Cardiac muscle cell (in vitro differentiated cells and primary cell): ENCODE data around the gene TMEM134. TPM values are rescaled to one million over a fixed set of nuclear protein-coding genes. Genes with fewer than 3 reads are reported as not detected.

Source experiments
- DNase-seq, 2 donors: peaks; one replicate each; pipeline versions ENCODE4 v3.0.0 to v3.0.0-alpha.2; 2010 to 2017; ENCODE audit warnings: low read depth in 1 of 2, low spot score in 1 of 2
- H3K27ac ChIP-seq: fragments of 200-600 bp; sonication (generic); 2 replicates; pipeline ENCODE4 v1.5.1; 2016
- H3K27me3 ChIP-seq: fragments of 200-600 bp; sonication (generic); 2 replicates; pipeline ENCODE4 v1.6.0; 2016; ENCODE audit warnings: control low read depth
- H3K36me3 ChIP-seq: fragments of 200-600 bp; sonication (generic); 2 replicates; pipeline ENCODE4 v1.5.1; 2016; ENCODE audit warnings: control low read depth
- H3K4me1 ChIP-seq: fragments of 200-600 bp; sonication (generic); 2 replicates; pipeline ENCODE4 v1.8.1; 2017; ENCODE audit warnings: low read depth, mild to moderate bottlenecking, mixed run types
- H3K4me3 ChIP-seq: fragments of 200-600 bp; sonication (generic); 2 replicates; pipeline ENCODE4 v1.5.1; 2016; ENCODE audit warnings: mild to moderate bottlenecking
- H3K9me3 ChIP-seq: fragments of 200-600 bp; sonication (generic); 2 replicates; pipeline ENCODE4 v1.5.1; 2017; ENCODE audit warnings: low read depth, mild to moderate bottlenecking, control low read depth
- polyA plus RNA-seq: library from polyadenylated mRNA; unstranded; fragments of >200 nt; fragmentation: Nextera tagmentation; extraction: Ambion mirVana; gene quantifications from 2 replicates; pipeline ENCODE4 v1.2.1, GENCODE V29; 2016
- total RNA-seq: library from RNA; depleted of rRNA; stranded (reverse); fragments of >200 nt; gene quantifications from 2 replicates; pipeline ENCODE4 v1.2.3, GENCODE V29; 2016
- TF ChIP-seq, protein P1 (sequence below): IDR thresholded peaks from 2 replicates; pipeline ENCODE4 v1.5.1; 2012; ENCODE audit warnings: low read depth, mild to moderate bottlenecking, low read length

Gene TMEM134
- total and polyA plus RNA-seq, 2 experiments from 2014 or later = 255 to 326 TPM

- TF ChIP-seq, protein P1, sequence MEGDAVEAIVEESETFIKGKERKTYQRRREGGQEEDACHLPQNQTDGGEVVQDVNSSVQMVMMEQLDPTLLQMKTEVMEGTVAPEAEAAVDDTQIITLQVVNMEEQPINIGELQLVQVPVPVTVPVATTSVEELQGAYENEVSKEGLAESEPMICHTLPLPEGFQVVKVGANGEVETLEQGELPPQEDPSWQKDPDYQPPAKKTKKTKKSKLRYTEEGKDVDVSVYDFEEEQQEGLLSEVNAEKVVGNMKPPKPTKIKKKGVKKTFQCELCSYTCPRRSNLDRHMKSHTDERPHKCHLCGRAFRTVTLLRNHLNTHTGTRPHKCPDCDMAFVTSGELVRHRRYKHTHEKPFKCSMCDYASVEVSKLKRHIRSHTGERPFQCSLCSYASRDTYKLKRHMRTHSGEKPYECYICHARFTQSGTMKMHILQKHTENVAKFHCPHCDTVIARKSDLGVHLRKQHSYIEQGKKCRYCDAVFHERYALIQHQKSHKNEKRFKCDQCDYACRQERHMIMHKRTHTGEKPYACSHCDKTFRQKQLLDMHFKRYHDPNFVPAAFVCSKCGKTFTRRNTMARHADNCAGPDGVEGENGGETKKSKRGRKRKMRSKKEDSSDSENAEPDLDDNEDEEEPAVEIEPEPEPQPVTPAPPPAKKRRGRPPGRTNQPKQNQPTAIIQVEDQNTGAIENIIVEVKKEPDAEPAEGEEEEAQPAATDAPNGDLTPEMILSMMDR = no peak
- Histone ChIP-seq H3K27me3 (no peaks in the 10 kb centered on the region), H3K4me1 (no peaks in the 10 kb centered on the region), H3K36me3 (peaks cover 8% of the 10 kb centered on the region), H3K9me3 (no peaks in the 10 kb centered on the region), H3K4me3 (no peak overlapping the region), H3K27ac (no peak overlapping the region)
- no peak for DNase-seq
These were observed 23.1 kb upstream of the TMEM134 start for GRCh38 chr11:67492069-67492727.

DNA sequence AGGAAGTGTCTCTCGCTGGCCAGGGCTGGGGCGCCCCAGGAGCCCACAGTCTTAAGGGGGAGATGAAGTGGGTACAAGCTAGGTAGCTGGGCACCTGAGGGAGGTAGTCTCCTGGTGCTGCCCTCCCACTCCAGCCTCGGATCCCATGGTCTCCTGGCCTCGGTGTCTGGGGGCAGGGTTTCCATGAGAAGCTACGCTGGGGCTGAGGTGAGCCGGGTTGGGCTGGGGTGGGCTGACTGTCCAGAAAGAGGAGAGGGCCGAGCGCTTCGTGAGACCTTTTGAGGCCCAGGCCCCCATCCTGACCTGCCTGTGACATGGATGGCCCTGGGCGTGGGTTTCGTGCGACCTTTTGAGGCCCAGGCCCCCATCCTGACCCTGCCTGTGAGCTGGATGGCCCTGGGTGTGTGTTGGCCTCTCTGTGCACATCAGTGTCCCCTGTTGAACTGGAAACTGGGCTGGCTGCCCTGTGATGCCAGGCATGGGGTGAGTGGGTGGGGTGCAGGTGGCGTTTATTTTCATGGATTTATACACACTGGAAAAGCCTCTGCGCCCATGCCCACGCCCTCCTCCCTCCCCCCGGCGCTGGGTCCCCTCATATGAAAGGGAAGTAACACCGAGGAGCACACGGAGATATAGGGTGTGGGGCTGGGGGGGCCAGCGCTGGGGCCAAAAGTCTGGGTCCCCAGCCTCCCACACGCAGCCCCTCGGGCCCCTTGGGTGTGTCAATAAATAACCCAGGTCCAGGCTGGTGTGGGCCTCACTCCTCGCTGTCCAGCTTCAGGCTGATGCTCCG lies 22.4 kb upstream of the TMEM134 start:
- Histone ChIP-seq H3K27me3 (no peaks in the 10 kb centered on the region), H3K9me3 (no peaks in the 10 kb centered on the region), H3K36me3 (peaks cover 8% of the 10 kb centered on the region), H3K4me3 (no peak overlapping the region), H3K27ac (no peak overlapping the region), H3K4me1 (no peaks in the 10 kb centered on the region)
- TF ChIP-seq, protein P1 = no peak
- DNase-seq = no peak

DNA sequence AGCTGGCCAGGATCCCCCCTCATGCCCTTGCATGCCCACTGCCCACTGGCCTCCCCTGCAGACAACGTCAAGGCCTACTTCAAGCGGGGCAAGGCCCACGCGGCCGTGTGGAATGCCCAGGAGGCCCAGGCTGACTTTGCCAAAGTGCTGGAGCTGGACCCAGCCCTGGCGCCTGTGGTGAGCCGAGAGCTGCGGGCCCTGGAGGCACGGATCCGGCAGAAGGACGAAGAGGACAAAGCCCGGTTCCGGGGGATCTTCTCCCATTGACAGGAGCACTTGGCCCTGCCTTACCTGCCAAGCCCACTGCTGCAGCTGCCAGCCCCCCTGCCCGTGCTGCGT lies 21.6 kb upstream of the TMEM134 start:
- Histone ChIP-seq H3K36me3 (peaks cover 8% of the 10 kb centered on the region), H3K27me3 (no peaks in the 10 kb centered on the region), H3K4me1 (no peaks in the 10 kb centered on the region), H3K9me3 (no peaks in the 10 kb centered on the region), H3K27ac (no peak overlapping the region), H3K4me3 (no peak overlapping the region)
- TF ChIP-seq, protein P1 = no peak
- no peak for DNase-seq

- no peak overlapping the region for H3K4me3 ChIP-seq
These were observed 21.1 kb upstream of the TMEM134 start for GRCh38 chr11:67489885-67490726.

More at GRCh38 chr11:67489885-67490726, 21.1 kb upstream of the TMEM134 start:
- H3K27ac ChIP-seq = no peak overlapping the region
- TF ChIP-seq, protein P1 = no peak
- no peaks in the 10 kb centered on the region for H3K9me3 ChIP-seq
- peaks cover 8% of the 10 kb centered on the region for H3K36me3 ChIP-seq
- H3K27me3 ChIP-seq = no peaks in the 10 kb centered on the region
- no peak for DNase-seq
- no peaks in the 10 kb centered on the region for H3K4me1 ChIP-seq
